WERI-Rb-1 (cell line): ENCODE results near the gene DAAM2.

ENCODE experiments used
- DNase-seq: peaks from one replicate; pipeline ENCODE4 v3.0.0-alpha.2; 2020
- H3K27ac ChIP-seq: fragments of 250-450 bp; sonication (Bioruptor Pico); 2 replicates; pipeline ENCODE4 v1.5.1; 2020; ENCODE audit warnings: mild to moderate bottlenecking, moderate library complexity
- H3K27me3 ChIP-seq: fragments of 250-450 bp; sonication (Bioruptor Pico); 2 replicates; pipeline ENCODE4 v1.5.1; 2021; ENCODE audit warnings: mild to moderate bottlenecking, low read depth, moderate library complexity; ENCODE audit not compliant: insufficient read depth, severe bottlenecking
- H3K36me3 ChIP-seq: fragments of 250-450 bp; sonication (Bioruptor Pico); 2 replicates; pipeline ENCODE4 v1.5.1; 2020; ENCODE audit warnings: mild to moderate bottlenecking, moderate library complexity
- H3K4me3 ChIP-seq: 2 replicates; pipeline ENCODE4 v1.5.1; 2011; ENCODE audit warnings: low read depth, mild to moderate bottlenecking, control low read depth, low read length
- H3K9me3 ChIP-seq: fragments of 250-450 bp; sonication (Bioruptor Pico); 2 replicates; pipeline ENCODE4 v1.5.1; 2021; ENCODE audit warnings: mild to moderate bottlenecking, moderate library complexity; ENCODE audit not compliant: severe bottlenecking
- TF ChIP-seq, protein P1 (sequence below): IDR thresholded peaks from 2 replicates; pipeline ENCODE4 v1.5.1; 2011; ENCODE audit warnings: low read depth, mild to moderate bottlenecking, control low read depth, inconsistent platforms, low read length

The DAAM2 gene

DNA sequence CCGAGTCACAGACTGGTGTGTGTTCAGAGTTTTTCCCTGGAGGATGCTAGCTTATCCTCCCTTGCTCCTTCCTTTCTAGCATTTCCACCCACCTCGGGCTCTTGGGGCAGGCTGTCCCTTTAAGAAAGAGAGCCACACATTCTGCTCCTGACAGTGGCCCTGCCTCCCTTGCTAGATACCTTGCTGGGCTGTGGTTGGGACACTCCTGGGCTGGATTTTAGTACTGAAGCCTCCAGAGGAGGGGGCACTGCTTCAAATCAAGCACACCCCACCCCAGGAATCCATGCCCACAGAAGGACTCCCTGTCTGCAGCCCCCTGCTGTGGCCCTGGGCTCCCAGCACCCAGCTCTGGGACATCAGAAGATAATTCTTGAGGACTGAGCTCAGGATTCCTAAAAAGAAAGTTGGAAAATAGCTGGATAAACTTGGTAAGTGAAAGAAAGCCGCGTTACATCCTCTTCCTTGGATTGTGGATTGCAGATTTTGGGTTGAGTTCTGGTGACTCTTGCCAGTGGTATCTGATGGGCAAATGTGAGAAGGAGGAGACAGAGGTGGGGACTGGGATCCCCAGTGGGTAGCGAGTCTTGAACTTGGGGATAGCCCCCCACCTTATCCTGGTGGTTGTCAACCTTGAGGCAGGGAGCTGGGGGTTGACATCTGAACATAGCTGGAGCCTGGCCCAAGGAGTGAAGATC, 29.0 kb downstream of the DAAM2 start:
- no peak overlapping the region for H3K27ac ChIP-seq
- H3K9me3 ChIP-seq = no peaks in the 10 kb centered on the region
- no peaks in the 10 kb centered on the region for H3K36me3 ChIP-seq
- no peak for DNase-seq
- TF ChIP-seq, protein P1, sequence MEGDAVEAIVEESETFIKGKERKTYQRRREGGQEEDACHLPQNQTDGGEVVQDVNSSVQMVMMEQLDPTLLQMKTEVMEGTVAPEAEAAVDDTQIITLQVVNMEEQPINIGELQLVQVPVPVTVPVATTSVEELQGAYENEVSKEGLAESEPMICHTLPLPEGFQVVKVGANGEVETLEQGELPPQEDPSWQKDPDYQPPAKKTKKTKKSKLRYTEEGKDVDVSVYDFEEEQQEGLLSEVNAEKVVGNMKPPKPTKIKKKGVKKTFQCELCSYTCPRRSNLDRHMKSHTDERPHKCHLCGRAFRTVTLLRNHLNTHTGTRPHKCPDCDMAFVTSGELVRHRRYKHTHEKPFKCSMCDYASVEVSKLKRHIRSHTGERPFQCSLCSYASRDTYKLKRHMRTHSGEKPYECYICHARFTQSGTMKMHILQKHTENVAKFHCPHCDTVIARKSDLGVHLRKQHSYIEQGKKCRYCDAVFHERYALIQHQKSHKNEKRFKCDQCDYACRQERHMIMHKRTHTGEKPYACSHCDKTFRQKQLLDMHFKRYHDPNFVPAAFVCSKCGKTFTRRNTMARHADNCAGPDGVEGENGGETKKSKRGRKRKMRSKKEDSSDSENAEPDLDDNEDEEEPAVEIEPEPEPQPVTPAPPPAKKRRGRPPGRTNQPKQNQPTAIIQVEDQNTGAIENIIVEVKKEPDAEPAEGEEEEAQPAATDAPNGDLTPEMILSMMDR = no peak
- no peak overlapping the region for H3K4me3 ChIP-seq
- no peaks in the 10 kb centered on the region for H3K27me3 ChIP-seq

DNA sequence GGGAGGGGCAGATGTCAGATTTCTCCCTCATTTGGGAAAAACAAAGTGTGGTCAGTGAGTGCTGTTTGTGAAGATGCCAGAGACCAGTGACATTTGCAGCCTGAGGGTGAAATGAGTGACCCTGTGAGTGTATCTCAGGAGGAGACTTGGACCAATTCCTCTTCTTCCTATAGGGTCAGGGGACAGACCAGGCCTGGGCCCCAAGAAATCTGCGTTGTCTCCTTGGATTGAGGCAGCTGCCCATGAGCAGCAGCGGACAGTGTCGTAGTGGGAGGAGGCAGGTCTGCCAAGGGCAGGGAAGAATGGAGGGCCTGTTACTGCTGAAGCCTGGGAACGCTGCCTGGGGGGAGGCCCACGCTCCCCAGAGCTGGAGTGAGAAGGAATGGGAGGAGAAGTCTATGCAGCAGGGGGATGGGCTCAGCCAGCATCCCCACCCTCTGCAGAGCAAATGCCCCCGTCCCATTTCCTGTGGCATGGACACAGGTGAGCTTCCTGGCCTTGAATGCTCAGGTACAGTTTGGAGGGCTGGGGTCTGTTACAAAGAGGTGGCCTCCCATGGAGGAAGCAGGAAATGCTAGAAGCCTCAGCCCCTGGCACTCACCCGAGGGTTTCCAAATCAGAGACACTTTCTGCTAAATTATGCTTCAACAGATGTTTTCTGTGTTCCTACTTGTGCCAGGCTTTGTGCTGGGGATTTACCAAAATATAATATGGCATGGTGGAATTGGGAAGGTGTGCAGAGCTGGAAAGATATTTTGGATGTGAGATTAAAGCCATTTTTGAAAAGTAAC, 29.8 kb downstream of the DAAM2 start:
- Histone ChIP-seq H3K9me3 (no peaks in the 10 kb centered on the region), H3K36me3 (no peaks in the 10 kb centered on the region), H3K27ac (no peak overlapping the region), H3K27me3 (no peaks in the 10 kb centered on the region), H3K4me3 (no peak overlapping the region)
- no peak for DNase-seq
- TF ChIP-seq, protein P1 = no peak

DNA sequence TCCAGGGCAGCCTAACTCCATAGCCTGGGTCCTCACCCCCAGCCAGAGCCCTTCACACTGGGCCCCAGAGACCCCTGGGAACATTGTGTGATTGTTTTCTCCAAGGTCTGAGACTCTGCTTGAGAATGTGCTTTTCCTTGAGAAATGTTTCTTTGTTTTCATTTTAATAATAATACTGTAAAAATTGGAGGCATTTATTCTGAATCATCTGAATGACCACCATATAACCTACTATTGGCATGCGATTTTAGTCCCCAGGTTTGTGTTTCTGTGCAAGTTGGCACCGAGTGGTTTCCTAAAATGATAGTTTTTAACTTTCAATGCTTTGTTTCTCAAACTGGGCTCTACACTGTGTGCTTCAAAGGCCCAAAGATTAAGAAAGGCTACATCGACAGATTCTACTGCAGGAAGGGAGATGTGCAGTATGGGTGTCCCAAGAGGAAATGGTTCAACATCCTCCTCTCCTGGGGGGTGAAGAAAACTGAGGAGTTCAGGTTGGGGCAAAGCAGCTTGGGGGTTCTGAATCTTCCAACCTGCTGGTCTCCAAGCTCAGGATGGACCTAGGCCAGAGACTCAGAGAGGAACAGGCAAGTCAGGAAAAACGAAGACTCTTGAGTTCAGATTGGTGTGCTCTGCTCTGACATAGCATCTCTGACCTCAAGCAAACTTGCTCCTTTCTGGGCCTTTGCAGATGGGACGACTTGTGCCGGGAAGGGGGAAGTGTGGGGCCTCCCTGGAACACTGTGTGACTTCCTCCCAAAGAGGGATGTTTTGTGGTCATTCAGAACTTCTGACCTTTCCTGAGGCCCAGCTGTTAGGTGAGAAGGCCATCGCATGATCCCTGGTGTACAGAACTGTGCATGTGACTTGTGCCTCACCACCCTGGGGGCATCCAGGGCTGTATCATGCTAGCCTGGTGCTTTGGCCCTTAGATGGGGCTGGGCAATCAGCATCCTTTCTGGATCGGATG, 31.0 kb downstream of the DAAM2 start:
- H3K4me3 ChIP-seq = no peak overlapping the region
- TF ChIP-seq, protein P1 = no peak
- no peak for DNase-seq
- H3K36me3 ChIP-seq = no peaks in the 10 kb centered on the region
- no peaks in the 10 kb centered on the region for H3K27me3 ChIP-seq
- no peaks in the 10 kb centered on the region for H3K9me3 ChIP-seq
- H3K27ac ChIP-seq = no peak overlapping the region

DNA sequence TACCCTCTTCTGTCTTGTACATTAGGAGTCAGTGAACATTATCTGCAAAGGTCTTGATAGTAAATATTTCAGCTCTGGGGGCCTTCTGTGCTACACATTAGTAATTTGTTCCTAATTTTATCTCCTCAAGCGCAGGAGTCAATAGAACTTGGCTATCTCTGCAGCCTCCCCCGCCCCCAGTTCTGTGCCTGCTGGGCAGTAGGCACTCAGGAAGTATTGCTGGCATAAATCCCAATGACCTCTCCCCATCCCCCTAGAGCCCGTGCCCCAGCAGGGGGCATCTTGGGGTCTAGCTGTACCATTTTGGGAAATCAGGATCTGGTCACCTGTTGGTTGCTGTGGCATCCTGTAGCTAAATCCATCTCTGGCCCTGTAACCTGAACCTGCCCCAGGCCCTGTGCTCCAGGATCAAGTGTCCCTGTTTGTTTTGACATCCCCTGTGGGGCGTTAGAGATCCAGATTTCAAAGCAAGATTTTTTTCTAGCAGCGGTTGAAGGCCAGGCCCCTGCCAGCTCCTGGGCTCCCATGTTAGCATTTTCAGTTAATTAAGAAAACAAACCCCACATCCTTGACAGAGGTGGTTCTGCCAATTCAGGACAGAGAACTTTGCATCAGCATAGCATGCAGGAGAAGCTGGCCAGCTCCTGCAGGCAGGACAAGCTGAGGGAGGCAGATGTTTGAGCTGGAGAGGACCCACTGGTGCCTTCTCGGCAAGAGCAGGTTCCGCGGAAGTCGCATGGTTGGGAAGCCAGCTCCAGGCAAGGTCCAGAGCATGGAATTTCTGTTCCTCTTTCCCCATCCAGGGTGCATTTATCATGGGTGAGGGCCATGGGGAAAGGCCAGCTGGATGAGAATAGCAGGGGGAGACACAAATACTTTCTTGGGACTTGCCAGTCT, 32.1 kb downstream of the DAAM2 start:
- Histone ChIP-seq H3K27ac (no peak overlapping the region), H3K4me3 (no peak overlapping the region), H3K36me3 (no peaks in the 10 kb centered on the region), H3K27me3 (no peaks in the 10 kb centered on the region), H3K9me3 (no peaks in the 10 kb centered on the region)
- no peak for DNase-seq
- TF ChIP-seq, protein P1 = no peak

DNA sequence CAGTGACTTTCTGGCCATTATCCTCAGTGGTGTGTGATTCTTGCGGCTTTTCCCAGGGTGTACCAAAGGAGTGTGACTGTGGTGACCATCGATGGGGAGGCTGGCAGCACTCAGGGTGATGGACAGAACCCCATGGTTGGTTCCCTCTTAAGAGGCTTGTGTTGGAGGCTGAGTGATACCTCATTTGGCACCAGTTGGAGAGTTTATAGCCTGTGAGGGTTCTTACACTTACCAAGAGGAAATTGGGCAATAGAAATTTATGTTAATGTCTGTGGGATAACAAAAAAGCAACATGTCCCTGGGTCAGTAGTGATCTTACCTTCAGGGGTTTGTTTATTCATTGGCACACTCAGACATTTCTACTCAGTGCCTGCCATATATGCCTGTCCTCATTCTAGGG, 37.2 kb downstream of the DAAM2 start:
- H3K9me3 ChIP-seq = peaks cover 3% of the 10 kb centered on the region
- no peak for DNase-seq
- no peaks in the 10 kb centered on the region for H3K27me3 ChIP-seq
- TF ChIP-seq, protein P1 = no peak
- no peak overlapping the region for H3K4me3 ChIP-seq
- H3K36me3 ChIP-seq = no peaks in the 10 kb centered on the region
- no peak overlapping the region for H3K27ac ChIP-seq
